ENCODE data around the gene MCHR1.
"Not testable (repeated sequence)": the region's sequence is repeated elsewhere in the genome, so short reads cannot be mapped to it uniquely, and the experiment has no call there.

MCHR1 gene

DNA sequence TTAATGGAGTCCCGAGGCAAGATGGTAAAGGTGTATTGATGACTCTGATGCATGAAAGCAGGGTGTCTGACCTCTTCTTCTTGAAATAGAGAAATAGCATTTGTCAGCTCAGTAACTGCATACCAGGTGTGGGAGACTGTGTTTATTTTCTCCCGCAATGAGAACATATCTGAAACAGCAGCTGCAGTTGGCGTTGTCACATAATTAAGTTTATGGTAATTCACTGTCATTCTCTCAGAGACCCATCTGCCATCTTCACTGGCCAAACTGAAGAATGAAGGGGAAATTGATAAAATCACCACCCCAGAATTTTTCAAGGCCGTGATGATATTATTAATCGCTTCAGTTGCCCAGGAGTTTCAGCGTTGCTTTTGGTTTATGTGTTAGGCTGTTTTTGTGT, 20.1 kb upstream of the MCHR1 start:
- DNase-seq = no peak

- DNase-seq = no peak
These were observed 18.6 kb upstream of the MCHR1 start for GRCh38 chr22:40660730-40661129.

- no peak for DNase-seq
These were observed 17.6 kb upstream of the MCHR1 start for GRCh38 chr22:40661671-40662070.

DNA sequence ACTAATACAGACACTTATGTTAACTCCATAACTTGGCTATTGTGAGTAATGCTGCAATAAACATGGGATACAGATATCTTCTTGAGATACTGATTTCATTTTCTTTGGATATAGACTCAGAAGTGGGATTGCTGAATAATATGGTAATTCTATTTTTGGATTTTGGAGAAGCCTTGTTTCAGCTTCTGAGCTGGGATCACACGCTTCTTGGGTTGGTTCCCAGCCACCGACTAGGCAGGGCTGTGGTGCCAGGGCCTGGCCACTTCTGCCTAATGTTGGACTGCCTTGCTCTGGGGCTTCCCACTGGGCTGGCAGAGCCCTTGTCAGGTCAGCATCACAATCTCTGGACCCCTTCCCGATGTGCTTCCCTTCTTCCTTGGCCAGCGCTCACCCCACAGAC, 14.0 kb upstream of the MCHR1 start:
- no peak for DNase-seq

DNA sequence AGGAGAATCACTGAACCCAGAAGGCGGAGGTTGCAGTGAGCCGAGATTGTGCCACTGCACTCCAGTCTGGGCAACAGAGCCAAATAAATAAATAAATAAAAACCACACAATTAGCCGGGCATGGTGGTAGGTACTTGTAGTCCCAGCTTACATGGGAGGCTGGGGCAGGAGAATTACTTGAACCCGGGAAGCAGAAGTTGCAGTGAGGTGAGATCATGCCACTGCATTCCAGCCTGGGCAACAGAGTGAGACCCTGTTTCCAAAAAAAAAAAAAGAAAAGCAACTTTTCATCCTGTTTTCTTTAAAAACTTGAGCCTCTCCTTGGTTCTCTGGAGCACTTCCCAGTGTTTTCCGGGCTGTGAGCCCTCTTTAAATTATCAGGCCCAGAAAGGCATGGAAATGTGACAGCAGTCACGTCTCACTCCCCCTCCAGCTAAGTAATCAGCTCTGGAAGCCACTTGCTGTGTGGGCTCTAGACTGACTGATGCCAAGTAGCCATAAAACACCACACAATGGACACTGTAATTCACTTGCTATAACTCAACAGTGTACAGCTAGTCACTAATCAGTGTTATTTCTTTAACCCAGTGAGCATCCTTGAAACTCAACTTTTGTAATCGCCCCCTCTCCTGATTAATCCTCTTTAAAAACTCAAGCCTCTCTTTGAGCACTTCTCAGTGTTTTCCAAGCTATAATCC, 13.0 kb upstream of the MCHR1 start:
- no peak for DNase-seq

- DNase-seq = no peak
These were observed 10.5 kb upstream of the MCHR1 start for GRCh38 chr22:40668611-40669411.

GRCh38 chr22:40670058-40670457, 9.2 kb upstream of the MCHR1 start:
- DNase-seq = no peak

DNA sequence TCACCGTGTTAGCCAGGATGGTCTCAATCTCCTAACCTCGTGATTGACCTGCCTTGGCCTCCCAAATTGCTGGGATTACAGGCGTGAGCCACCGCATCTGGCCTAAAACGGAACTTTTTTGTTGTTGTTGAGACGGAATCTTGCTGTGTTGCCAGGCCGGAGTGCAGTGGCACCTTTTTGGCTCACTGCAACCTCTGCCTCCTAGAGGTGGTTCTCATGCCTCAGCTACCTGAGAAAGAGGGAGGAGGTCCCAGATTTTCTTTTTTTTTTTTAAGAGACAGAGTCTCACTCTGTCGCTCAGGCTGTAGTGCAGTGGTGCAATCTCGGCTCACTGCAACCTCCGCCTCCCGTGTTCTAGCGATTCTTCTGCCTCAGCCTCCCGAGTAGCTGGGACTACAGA, 7.9 kb upstream of the MCHR1 start:
- DNase-seq = no peak

- DNase-seq = no peak
These were observed 7.4 kb upstream of the MCHR1 start for GRCh38 chr22:40671796-40672360.

DNA sequence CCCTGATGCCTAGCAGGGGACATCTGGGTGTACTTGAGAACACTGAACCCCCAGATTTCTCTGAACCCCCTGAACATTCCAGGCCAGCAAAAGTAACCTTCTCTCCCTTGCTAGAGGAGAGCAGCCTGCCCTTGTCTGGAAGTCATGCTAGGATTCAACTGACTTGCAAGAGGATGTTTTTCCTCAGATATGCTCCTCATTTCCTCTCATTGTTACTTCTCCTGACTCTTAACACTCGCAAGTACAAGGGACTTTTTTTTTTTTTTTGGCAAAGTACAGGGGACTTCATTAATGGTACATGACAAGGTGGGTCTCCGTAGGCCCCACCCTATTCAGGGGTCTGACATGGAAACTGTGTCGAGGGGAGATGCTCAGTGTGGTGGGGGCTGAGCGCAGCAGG, 6.3 kb upstream of the MCHR1 start:
- no peak for DNase-seq

- no peak for DNase-seq
These were observed 5.0 kb upstream of the MCHR1 start for GRCh38 chr22:40674274-40674673.

- DNase-seq = not testable (repeated sequence)
These were observed 3.1 kb upstream of the MCHR1 start for GRCh38 chr22:40676166-40676565.

- DNase-seq = no peak
These were observed 2.6 kb upstream of the MCHR1 start for GRCh38 chr22:40676644-40677043.

GRCh38 chr22:40678493-40679248, 613 bp upstream of the MCHR1 start:
- DNase-seq = no peak

- no peak for DNase-seq
These were observed 907 bp downstream of the MCHR1 start for GRCh38 chr22:40679964-40680818.

DNA sequence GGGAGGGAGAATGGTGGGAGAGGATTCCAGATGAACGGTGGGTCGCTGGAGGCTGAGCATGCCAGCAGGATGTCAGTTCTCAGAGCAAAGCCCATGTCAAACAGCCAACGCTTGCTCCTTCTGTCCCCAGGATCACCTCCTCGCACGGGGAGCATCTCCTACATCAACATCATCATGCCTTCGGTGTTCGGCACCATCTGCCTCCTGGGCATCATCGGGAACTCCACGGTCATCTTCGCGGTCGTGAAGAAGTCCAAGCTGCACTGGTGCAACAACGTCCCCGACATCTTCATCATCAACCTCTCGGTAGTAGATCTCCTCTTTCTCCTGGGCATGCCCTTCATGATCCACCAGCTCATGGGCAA, 1.5 kb downstream of the MCHR1 start:
- no peak for DNase-seq

DNA sequence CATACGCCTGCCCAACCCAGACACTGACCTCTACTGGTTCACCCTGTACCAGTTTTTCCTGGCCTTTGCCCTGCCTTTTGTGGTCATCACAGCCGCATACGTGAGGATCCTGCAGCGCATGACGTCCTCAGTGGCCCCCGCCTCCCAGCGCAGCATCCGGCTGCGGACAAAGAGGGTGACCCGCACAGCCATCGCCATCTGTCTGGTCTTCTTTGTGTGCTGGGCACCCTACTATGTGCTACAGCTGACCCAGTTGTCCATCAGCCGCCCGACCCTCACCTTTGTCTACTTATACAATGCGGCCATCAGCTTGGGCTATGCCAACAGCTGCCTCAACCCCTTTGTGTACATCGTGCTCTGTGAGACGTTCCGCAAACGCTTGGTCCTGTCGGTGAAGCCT, 2.2 kb downstream of the MCHR1 start:
- DNase-seq = no peak

- DNase-seq = no peak
These were observed 5.4 kb downstream of the MCHR1 start for GRCh38 chr22:40684728-40685127.

GRCh38 chr22:40685406-40685805, 6.1 kb downstream of the MCHR1 start:
- DNase-seq = no peak

GRCh38 chr22:40687706-40688105, 8.4 kb downstream of the MCHR1 start:
- no peak for DNase-seq

- no peak for DNase-seq
These were observed 11.1 kb downstream of the MCHR1 start for GRCh38 chr22:40690370-40690769.

- no peak for DNase-seq
These were observed 12.2 kb downstream of the MCHR1 start for GRCh38 chr22:40691532-40691931.

DNA sequence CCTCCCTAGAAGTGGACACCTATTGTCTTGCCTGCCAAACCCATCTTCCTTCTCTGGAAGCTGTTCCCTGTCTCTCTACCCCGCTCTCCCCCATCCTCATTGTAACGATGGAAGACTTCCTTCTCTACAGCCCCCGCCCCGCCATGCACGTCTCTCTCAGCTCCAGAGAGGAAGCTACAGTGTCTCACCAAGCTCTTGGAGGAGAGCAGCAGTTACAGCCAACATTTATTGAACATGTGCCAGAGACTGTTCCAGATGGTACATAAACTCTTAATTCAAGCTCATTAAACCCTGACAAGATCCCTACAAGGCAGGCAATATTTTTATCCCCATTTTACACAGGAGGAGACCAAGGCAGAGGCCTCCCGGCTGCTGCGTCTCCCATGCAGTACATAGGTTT, 15.1 kb downstream of the MCHR1 start:
- DNase-seq = peak; percentile 35

Measured in hematopoietic multipotent progenitor cell treated with erythropoietin and hydrocortisone succinate and interleukin-3 and kit ligand, for 4 days (in vitro differentiated cells).